CD4-positive, alpha-beta T cell (primary cell): Measurements from ENCODE around the gene GLI2. TPM values are rescaled to one million over a fixed set of nuclear protein-coding genes. Genes with fewer than 3 reads are reported as not detected.

Source experiments
- ATAC-seq: fragments of 200-7000 bp; cut with Tn5 transposase; one replicate; pipeline ENCODE4 v1.10.0; 2022; ENCODE audit warnings: mild to moderate bottlenecking; ENCODE audit not compliant: poor library complexity
- CTCF ChIA-PET: fragments of 350-600 bp; sonication (Branson Sonifier 250); formaldehyde crosslinking; loops from one replicate; lab custom pipeline; 2021; ENCODE audit warnings: antibody characterized with exemption, inconsistent platforms; lab: Charles Lee
- POLR2A ChIA-PET: fragments of 350-600 bp; sonication (Branson Sonifier 250); formaldehyde crosslinking; loops from one replicate; lab custom pipeline; 2021; ENCODE audit warnings: antibody characterized with exemption, inconsistent platforms; lab: Charles Lee
- DNase-seq, 14 experiments: peaks; one replicate each; pipeline ENCODE4 v3.0.0-alpha.2; 2013 to 2020; ENCODE audit warnings: mixed read lengths in 2 of 14
- H3K27ac ChIP-seq, 2 donors: one replicate each; pipeline versions ENCODE4 v1.5.1 to v1.7.0; 2013; ENCODE audit warnings: low read length in 2 of 2, low read depth in 1 of 2, mild to moderate bottlenecking in 1 of 2
- H3K27me3 ChIP-seq, 2 experiments: 1 replicate in 1 of 2; 2 replicates in 1 of 2; pipeline versions ENCODE4 v1.6.1 to v1.7.0; 2013; ENCODE audit warnings: low read length in 2 of 2, control low read depth in 1 of 2, mild to moderate bottlenecking in 1 of 2, moderate library complexity in 1 of 2; ENCODE audit not compliant: insufficient read depth in 2 of 2, control insufficient read depth in 1 of 2
- H3K36me3 ChIP-seq: one replicate; pipeline ENCODE4 v1.6.1; 2013; ENCODE audit warnings: low read length, control low read depth; ENCODE audit not compliant: insufficient read depth
- H3K4me1 ChIP-seq: one replicate; pipeline ENCODE4 v1.6.1; 2013; ENCODE audit warnings: low read length, control low read depth; ENCODE audit not compliant: insufficient read depth
- H3K4me3 ChIP-seq: one replicate; pipeline ENCODE4 v1.5.1; 2013; ENCODE audit warnings: mild to moderate bottlenecking, low read length, moderate library complexity
- H3K9me3 ChIP-seq, 2 experiments: 1 replicate in 1 of 2; 2 replicates in 1 of 2; pipeline versions ENCODE4 v1.6.1 to v1.7.0; 2013; ENCODE audit warnings: low read length in 2 of 2, mild to moderate bottlenecking in 2 of 2, control low read depth in 1 of 2, moderate library complexity in 1 of 2; ENCODE audit not compliant: control insufficient read depth in 1 of 2, insufficient read depth in 1 of 2
- H3K27ac Mint-ChIP-seq: one replicate; pipeline ENCODE4 v1.8.0; 2020; ENCODE audit warnings: mixed read lengths
- H3K27me3 Mint-ChIP-seq: one replicate; pipeline ENCODE4 v1.8.0; 2021; ENCODE audit warnings: mixed read lengths
- H3K36me3 Mint-ChIP-seq: one replicate; pipeline ENCODE4 v1.8.0; 2021; ENCODE audit warnings: low read depth, mixed read lengths
- H3K4me1 Mint-ChIP-seq: one replicate; pipeline ENCODE4 v1.8.0; 2021; ENCODE audit warnings: low read depth, mixed read lengths
- H3K4me3 Mint-ChIP-seq: one replicate; pipeline ENCODE4 v1.8.0; 2020; ENCODE audit warnings: mild to moderate bottlenecking, mixed read lengths
- H3K9me3 Mint-ChIP-seq: one replicate; pipeline ENCODE4 v1.8.0; 2020; ENCODE audit warnings: mixed read lengths
- intact Hi-C, 2 experiments: fragments of 100-400 bp; cut with DNase I in 1 of 2; cut with micrococcal nuclease in 1 of 2; formaldehyde crosslinking; loops; one replicate each; pipeline versions ENCODE4 v1.15.1 to v1.9.0; 2023 to 2025; cut with DNase I, micrococcal nuclease
- total RNA-seq, 174 experiments: library from RNA in 2 of 174; stranded (reverse) in 2 of 174; gene quantifications; one replicate each; pipeline ENCODE4 v1.2.3 and lab custom pipeline; 2021 to 2026
- TF ChIP-seq, protein P1 (sequence below): fragments of 200-600 bp; IDR thresholded peaks from one replicate; pipeline ENCODE4 v1.8.0; 2022; ENCODE audit warnings: antibody characterized with exemption, mild to moderate bottlenecking

The GLI2 gene
- total RNA-seq, 2 experiments from 2014 or later: not detected

DNA sequence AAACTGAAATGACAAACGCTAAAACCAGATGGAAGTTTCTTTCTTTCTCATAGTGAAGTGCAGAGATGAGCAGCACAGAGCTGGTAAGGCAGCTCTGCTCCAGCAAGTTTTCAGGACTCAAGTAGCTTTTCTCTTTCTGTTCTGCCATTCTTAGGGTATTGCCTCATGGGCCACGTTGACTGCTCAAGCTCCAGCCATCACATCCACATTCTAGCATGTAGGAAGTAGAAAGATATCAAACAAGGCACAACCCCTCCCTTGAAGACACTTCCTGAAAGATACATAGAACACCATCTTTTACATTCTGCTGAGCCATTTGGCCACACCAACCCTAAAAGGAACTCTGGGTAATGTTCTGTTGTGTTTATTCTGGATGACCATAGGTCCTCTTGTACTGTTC lies 48.5 kb upstream of the GLI2 start:
- H3K9me3 ChIP-seq: peaks cover 0 to 8% of the 10 kb centered on the region in 2 experiments
- H3K36me3 ChIP-seq: no peaks in the 10 kb centered on the region
- H3K4me1 Mint-ChIP-seq: no peaks in the 10 kb centered on the region
- H3K27me3 Mint-ChIP-seq: peaks cover 54% of the 10 kb centered on the region
- no peaks in the 10 kb centered on the region for H3K4me1 ChIP-seq
- no peak overlapping the region for H3K4me3 ChIP-seq
- intact Hi-C loops: loop anchor here in 1 of 2 experiments (10.0 kb wide), 1 partner anchor 1802 kb away; no protein-coding TSS in a partner anchor
- TF ChIP-seq, protein P1, sequence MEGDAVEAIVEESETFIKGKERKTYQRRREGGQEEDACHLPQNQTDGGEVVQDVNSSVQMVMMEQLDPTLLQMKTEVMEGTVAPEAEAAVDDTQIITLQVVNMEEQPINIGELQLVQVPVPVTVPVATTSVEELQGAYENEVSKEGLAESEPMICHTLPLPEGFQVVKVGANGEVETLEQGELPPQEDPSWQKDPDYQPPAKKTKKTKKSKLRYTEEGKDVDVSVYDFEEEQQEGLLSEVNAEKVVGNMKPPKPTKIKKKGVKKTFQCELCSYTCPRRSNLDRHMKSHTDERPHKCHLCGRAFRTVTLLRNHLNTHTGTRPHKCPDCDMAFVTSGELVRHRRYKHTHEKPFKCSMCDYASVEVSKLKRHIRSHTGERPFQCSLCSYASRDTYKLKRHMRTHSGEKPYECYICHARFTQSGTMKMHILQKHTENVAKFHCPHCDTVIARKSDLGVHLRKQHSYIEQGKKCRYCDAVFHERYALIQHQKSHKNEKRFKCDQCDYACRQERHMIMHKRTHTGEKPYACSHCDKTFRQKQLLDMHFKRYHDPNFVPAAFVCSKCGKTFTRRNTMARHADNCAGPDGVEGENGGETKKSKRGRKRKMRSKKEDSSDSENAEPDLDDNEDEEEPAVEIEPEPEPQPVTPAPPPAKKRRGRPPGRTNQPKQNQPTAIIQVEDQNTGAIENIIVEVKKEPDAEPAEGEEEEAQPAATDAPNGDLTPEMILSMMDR: no peak
- no peak overlapping the region for H3K27ac ChIP-seq
- H3K9me3 Mint-ChIP-seq: no peaks in the 10 kb centered on the region
- POLR2A ChIA-PET: no interaction called here
- CTCF ChIA-PET: no interaction called here
- no peaks in the 10 kb centered on the region for H3K36me3 Mint-ChIP-seq
- DNase-seq (no peak), ATAC-seq (no peak)
- no peak overlapping the region for H3K27ac Mint-ChIP-seq
- no peak overlapping the region for H3K4me3 Mint-ChIP-seq
- H3K27me3 ChIP-seq: peaks cover 3 to 5% of the 10 kb centered on the region in 2 experiments

DNA sequence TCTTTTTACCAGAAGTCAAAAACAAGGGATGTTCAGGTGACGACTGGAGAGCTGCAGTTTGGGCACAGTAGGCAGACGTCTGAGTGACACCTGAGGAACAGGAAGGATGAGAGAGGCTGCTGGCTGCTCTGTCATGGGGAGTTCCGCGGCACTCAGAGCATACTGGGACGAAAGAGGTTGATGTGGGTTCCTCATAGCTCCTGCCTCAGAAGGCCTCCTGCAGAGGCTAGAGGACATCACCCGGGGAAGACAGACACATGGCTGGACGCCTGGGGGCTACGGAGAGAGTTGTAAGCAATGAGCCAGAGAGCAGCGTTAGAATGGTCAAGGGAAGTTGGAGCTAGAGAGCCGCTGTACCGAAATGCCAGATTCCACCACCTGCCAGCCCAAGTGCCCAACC lies 45.1 kb upstream of the GLI2 start:
- Histone ChIP-seq H3K4me3 (no peak overlapping the region), H3K27ac (no peak overlapping the region), H3K36me3 (no peaks in the 10 kb centered on the region), H3K4me1 (peaks cover under 1% of the 10 kb centered on the region), H3K27me3 (peaks cover 12 to 16% of the 10 kb centered on the region in 2 experiments), H3K9me3 (peaks cover 0 to 8% of the 10 kb centered on the region in 2 experiments)
- TF ChIP-seq, protein P1: no peak
- H3K36me3 Mint-ChIP-seq: no peaks in the 10 kb centered on the region
- H3K27ac Mint-ChIP-seq: no peak overlapping the region
- peaks cover 2% of the 10 kb centered on the region for H3K4me1 Mint-ChIP-seq
- DNase-seq (no peak), ATAC-seq (no peak)
- ChIA-PET CTCF (no interaction called here), POLR2A (no interaction called here)
- no peak overlapping the region for H3K4me3 Mint-ChIP-seq
- H3K27me3 Mint-ChIP-seq: peaks cover 73% of the 10 kb centered on the region
- no peaks in the 10 kb centered on the region for H3K9me3 Mint-ChIP-seq
- intact Hi-C loops: loop anchor here in 1 of 2 experiments (5.0 kb wide), 1 partner anchor 387 kb away; no protein-coding TSS in a partner anchor

DNA sequence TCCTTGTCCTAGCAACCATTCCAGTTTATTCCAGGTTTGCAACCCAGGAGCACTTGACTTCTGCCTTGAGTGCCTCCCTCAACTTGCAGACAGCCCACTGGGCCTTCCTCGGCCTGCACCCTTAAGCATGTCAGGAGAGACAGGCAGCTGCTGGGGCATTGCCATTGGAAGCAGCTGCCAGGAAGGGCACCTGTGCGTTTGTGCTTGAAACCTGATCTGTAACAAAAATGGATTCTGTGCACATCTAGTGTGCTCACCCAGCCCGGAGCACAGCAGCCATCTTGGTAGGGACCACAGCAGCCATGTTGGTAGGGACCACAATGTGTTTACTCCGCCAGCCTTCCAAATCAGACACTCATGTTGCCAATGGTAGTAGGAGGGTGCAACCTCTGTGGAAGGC lies 44.3 kb upstream of the GLI2 start:
- H3K27me3 Mint-ChIP-seq: peaks cover 81% of the 10 kb centered on the region
- no peak overlapping the region for H3K4me3 Mint-ChIP-seq
- H3K4me1 Mint-ChIP-seq: peaks cover 6% of the 10 kb centered on the region
- Histone ChIP-seq H3K4me3 (no peak overlapping the region), H3K27me3 (peaks cover 21% of the 10 kb centered on the region in 2 experiments), H3K36me3 (no peaks in the 10 kb centered on the region), H3K9me3 (peaks cover 0 to 4% of the 10 kb centered on the region in 2 experiments), H3K4me1 (peaks cover 4% of the 10 kb centered on the region), H3K27ac (no peak overlapping the region)
- TF ChIP-seq, protein P1: no peak
- H3K36me3 Mint-ChIP-seq: no peaks in the 10 kb centered on the region
- H3K9me3 Mint-ChIP-seq: no peaks in the 10 kb centered on the region
- ChIA-PET CTCF (no interaction called here), POLR2A (no interaction called here)
- no peak overlapping the region for H3K27ac Mint-ChIP-seq
- no peak for DNase-seq
- intact Hi-C loops: loop anchor here in 1 of 2 experiments (5.0 kb wide), 1 partner anchor 386 kb away; no protein-coding TSS in a partner anchor
- ATAC-seq: no peak
